NT2/D1 (cell line): Measurements from ENCODE around the gene ANKRD12.

Experiments used
- SUZ12 ChIP-seq: IDR thresholded peaks from 2 replicates; pipeline ENCODE4 v1.6.1; 2011; ENCODE audit not compliant: insufficient read length, insufficient read depth; ENCODE audit errors: extremely low read depth
- YY1 ChIP-seq: IDR thresholded peaks from 2 replicates; pipeline ENCODE4 v1.6.1; 2011; ENCODE audit not compliant: insufficient read length, insufficient read depth
- ZNF274 ChIP-seq: IDR thresholded peaks from 2 replicates; pipeline ENCODE4 v1.6.1; 2011; ENCODE audit warnings: mild to moderate bottlenecking, low read depth, low read length

DNA sequence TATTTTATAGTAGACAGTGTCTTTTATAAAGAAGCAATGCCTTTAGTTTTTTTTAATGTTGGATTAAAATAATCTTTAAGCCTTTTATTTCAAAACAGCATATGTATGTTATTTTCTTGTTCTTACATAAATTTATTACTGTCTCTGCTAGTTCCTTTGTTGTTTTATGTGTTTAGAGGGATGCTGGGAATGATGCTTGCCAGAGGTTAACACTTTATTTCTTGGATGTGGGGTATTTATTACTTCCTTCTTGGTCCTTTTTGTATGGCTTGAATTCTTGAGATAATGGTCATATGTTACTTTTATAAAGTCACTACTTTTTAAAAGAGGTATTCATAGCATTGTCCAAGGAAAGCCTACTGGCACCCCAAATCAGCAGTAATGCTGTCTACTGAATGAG, 63.1 kb downstream of the ANKRD12 start:
- TF ChIP-seq ZNF274 (no peak), YY1 (no peak), SUZ12 (no peak)
